Measurements from ENCODE around the gene TMX2. TPM values are rescaled to one million over a fixed set of nuclear protein-coding genes. Genes with fewer than 3 reads are reported as not detected.

TMX2 gene
- total RNA-seq, result 46.5 and 50.5 TPM in 2 replicates

DNA sequence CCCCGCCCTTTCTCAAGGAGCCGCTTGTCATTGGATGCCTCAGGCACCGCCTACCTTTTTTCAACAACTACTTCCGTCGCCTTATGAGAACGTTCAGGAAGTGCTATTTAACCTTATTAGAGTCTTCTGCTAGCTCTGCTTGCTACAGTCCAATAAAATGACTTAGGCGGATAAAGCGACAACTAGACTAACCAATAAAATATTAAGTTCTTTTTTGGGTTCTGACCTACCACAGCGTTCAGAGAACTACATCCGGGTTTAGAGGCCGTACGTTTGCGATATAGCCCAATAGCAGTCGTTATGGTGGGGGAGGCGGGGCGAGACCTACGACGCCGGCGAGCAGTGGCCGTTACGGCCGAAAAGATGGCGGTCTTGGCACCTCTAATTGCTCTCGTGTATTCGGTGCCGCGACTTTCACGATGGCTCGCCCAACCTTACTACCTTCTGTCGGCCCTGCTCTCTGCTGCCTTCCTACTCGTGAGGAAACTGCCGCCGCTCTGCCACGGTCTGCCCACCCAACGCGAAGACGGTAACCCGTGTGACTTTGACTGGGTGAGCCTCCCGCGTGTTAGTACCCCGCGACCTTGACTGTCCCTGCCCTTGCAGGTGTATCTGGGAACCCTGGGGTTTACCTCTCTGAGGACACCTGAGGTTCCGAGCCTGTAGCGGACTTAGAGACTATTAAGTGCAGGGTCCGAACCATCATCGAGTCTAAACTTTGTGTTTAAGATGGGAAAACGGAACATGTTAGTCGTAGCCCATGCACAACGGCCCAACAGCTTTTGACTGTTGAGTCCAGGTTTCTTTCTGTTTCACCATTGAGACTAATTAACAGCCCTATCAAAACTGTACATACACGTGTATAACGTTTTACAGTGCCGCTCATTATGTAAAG is at the start of gene TMX2:
TSS of gene TMX2 (plus strand) at position 338 of the 895 bp plus-strand sequence. CDS start at position 364, 26 bp downstream.

GRCh38 chr11:57667736-57668433 is 44.5 kb upstream of the TMX2 start, which contains the start of gene ZDHHC5:
Gene ZDHHC5, plus strand, starts transcription at chr11:57668114. Its CDS starts 4,977 bp downstream, at chr11:57673091.

DNA sequence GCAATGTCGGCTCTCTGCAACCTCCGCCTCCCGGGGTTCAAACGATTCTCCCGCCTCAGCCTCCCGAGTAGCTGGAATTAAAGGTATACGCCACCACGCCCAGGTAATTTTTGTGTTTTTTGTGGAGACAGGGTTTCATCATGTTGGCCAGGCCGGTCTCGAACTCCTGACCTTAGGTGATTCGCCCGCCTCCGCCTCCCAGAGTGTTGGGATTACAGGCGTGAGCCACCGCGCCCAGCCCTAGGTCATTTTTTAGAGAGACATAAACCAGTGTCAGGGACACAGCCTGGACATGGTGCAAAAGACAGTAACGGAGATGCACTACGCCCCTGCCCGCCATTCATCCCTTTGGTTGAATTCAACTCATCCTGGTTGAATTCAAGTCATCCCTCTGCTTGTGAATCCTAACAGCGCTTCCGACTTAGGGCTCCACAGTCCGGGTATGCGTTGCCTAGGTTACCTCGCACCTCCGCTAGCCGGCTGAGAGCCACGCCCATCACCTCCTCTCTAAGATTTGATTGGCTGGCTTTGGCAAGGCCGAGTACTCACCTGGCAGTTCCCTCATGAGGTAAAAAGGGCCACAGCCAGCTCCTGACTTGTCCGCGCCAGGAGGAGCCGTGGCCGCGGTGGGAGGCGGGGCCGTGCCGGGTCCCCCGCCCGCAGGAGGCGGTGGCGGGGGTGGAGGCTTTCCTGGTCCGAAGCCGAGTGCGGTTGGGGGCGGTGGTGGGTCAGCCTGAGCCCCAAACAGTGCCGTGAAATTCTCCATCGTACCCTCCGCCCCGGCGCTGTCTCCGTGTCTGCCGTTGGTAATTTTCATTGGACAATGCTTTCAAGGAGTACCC is 758 bp upstream of the TMX2 start, which contains the start of gene MED19:
TSS of gene MED19 (minus strand) at position 802 of the 842 bp plus-strand sequence. CDS start at position 766, 36 bp downstream.

DNA sequence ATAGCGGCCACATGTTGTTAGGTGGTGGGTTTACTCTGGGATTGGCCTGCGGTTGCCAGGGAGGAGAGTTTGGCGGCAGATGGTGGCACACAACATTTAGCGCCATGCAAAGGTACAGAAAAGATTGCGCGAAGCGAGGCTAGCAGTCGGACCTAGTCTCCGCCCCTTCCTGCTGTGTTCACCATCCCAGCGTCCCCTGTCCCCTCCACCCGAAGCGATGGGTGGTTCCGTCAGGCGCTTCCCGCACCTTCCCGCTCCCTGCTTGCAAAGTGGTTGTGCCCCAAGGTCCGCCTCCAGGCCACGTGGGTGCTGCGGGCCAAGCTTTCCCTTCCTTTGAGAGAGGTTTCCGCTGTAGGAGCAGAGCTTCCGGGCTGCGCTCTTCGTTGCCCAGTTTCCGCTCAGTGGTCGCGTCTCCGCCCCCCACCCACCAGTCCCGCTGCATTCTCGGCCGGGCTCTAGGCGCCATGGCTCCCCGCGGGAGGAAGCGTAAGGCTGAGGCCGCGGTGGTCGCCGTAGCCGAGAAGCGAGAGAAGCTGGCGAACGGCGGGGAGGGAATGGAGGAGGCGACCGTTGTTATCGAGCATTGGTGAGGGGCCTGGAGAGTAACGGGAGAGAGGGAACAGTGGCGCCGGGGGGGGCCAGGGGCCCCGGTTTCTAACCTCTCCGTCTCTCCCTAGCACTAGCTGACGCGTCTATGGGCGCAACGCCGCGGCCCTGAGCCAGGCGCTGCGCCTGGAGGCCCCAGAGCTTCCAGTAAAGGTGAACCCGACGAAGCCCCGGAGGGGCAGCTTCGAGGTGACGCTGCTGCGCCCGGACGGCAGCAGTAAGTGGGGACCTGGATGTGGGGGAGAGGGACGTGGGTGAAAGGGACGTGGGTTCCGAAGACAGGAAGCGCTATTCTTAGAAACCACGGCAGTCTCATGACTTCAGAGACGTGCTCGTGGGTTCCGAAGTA is 29.0 kb downstream of the TMX2 start, which contains the start of gene SELENOH:
TSS of gene SELENOH (plus strand) at position 360 of the 955 bp plus-strand sequence. CDS start at position 465, 105 bp downstream.

DNA sequence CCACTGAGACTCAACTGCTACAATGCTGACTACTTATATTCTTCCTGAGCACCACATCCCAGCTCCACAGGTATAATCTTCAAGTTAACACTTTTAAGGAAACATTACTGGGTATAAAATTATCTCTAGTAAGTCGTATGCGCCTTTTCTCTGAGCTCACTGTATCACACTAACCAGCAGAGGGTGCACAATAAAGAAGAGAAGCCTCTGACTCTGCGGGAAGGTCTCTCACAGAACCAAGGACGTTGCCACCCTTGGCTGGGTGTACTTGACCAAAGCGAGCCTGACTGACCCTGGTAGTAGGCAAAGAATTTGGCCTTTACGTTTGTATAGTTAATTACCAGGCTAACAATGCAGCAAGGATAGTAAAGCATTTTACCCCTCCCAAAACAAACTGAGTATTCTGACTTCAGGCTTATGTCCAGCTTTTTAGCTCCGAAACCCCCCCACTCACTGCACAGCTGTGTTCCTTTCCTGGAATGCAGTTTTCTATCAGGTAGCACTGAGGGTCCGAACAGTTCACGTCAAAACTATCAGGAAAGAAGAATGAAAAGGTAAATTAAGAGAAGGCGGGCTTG is 39.4 kb downstream of the TMX2 start, which contains the start of gene BTBD18:
TSS of gene BTBD18 (minus strand) at position 144 of the 578 bp plus-strand sequence. CDS start 631 bp downstream, outside the sequence.

GRCh38 chr11:57761301-57762234 is 49.2 kb downstream of the TMX2 start, which contains the start of gene CTNND1:
Gene CTNND1, plus strand, starts transcription at chr11:57761802. Its CDS starts 29,677 bp downstream, at chr11:57791479.

Other genes with a start within 250 kb of the TMX2 start
- 16.8 and 19.9 TPM in 2 replicates for gene SLC43A1, start 196.9 kb upstream of the TMX2 start, total RNA-seq
- 36.7 and 43.0 TPM in 2 replicates for gene TIMM10, start 181.8 kb upstream of the TMX2 start, total RNA-seq
- not detected in 2 replicates for gene SMTNL1, start 175.0 kb upstream of the TMX2 start, total RNA-seq
- 61.2 and 78.1 TPM in 2 replicates for gene UBE2L6, start 144.9 kb upstream of the TMX2 start, total RNA-seq
- gene SERPING1, start 114.9 kb upstream of the TMX2 start, total RNA-seq, result 4.7 and 10.8 TPM in 2 replicates
- gene YPEL4, start 62.7 kb upstream of the TMX2 start, total RNA-seq, result 1.4 and 1.6 TPM in 2 replicates
- 12.4 and 16.5 TPM in 2 replicates for gene CLP1, start 54.8 kb upstream of the TMX2 start, total RNA-seq
- 24.0 and 34.3 TPM in 2 replicates for gene ZDHHC5, start 44.5 kb upstream of the TMX2 start, total RNA-seq
- 13.7 and 14.4 TPM in 2 replicates for gene MED19, start 378 bp upstream of the TMX2 start, total RNA-seq
- 73.3 and 73.8 TPM in 2 replicates for gene SELENOH, start 28.9 kb downstream of the TMX2 start, total RNA-seq
- gene BTBD18, start 39.2 kb downstream of the TMX2 start, total RNA-seq, result not detected in 2 replicates
- gene CTNND1, start 49.2 kb downstream of the TMX2 start, total RNA-seq, result 86.3 and 94.2 TPM in 2 replicates